Endothelial cell of umbilical vein (primary cell): ENCODE results near the gene PRCD.

ENCODE experiments used
- EZH2 ChIP-seq: IDR thresholded peaks from 2 replicates; pipeline ENCODE4 v1.6.1; 2012; ENCODE audit warnings: borderline replicate concordance, low read depth, mild to moderate bottlenecking, moderate library complexity, low read length, inconsistent platforms; ENCODE audit not compliant: severe bottlenecking
- FOS ChIP-seq: IDR thresholded peaks from 2 replicates; pipeline ENCODE4 v1.6.1; 2011; ENCODE audit warnings: mild to moderate bottlenecking, low read length, moderate library complexity, borderline replicate concordance; ENCODE audit not compliant: insufficient read depth
- GATA2 ChIP-seq: IDR thresholded peaks from 2 replicates; pipeline ENCODE4 v1.7.0; 2011; ENCODE audit warnings: low read depth, mild to moderate bottlenecking, moderate library complexity, mixed read lengths, low read length; ENCODE audit not compliant: insufficient read length, insufficient read depth
- JUN ChIP-seq: IDR thresholded peaks from 2 replicates; pipeline ENCODE4 v1.6.1; 2011; ENCODE audit warnings: borderline replicate concordance, low read depth; ENCODE audit not compliant: insufficient read length, insufficient read depth
- POLR2AphosphoS5 ChIP-seq: IDR thresholded peaks from 2 replicates; pipeline ENCODE4 v1.6.1; 2012; ENCODE audit warnings: low read depth, mild to moderate bottlenecking, control low read depth, low read length, moderate library complexity; ENCODE audit not compliant: insufficient read depth
- TF ChIP-seq, protein P1 (sequence below), 2 donors: IDR thresholded peaks; 1 replicate in 1 of 2; 2 replicates in 1 of 2; pipeline ENCODE4 v1.5.1; 2011; ENCODE audit warnings: low read length in 2 of 2, mild to moderate bottlenecking in 2 of 2, moderate library complexity in 2 of 2, control low read depth in 1 of 2, inconsistent platforms in 1 of 2, low read depth in 1 of 2; ENCODE audit not compliant: insufficient read depth in 1 of 2; ENCODE audit errors: extremely low read depth in 1 of 2
- TF ChIP-seq, protein P2 (sequence below): IDR thresholded peaks from 2 replicates; pipeline ENCODE4 v1.6.1; 2011; ENCODE audit not compliant: insufficient read depth, insufficient read length

DNA sequence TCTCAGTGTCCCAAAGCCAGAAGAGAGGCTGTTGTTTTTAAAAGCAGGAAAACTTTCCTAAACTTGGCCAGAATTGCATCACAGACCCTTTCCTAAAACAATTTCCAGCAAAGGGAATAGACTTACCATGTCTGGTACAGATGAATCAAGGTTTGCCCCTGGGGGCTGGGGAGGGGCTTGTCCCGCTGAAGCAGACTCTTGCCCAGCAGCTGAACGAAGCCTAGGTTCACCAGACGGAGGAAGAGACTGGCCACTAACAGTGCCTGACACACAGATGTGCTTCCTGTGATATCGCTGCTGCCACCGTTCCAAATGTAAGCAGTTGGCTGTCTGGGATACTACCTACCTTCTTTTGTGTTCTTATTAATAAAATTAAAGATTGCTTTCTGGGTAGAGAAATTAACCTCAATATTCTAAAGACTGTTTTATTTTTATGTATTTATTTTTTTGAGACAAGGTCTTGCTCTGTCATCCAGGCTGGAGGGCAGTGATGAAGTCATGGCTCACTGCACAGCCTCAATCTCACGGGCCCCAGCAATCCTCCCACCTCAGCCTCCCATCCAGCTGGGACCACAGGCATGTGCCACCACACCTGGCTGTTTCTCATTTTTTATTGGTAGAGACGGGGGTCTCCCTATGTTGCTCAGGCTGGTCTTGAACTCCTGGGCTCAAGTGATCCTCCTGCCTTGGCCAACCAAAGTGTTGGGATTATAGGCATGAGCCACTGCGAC is 13.5 kb downstream of the PRCD start:
- TF ChIP-seq GATA2 (no peak), EZH2 (no peak), POLR2AphosphoS5 (no peak), FOS (no peak), JUN (no peak)
- TF ChIP-seq, protein P1, sequence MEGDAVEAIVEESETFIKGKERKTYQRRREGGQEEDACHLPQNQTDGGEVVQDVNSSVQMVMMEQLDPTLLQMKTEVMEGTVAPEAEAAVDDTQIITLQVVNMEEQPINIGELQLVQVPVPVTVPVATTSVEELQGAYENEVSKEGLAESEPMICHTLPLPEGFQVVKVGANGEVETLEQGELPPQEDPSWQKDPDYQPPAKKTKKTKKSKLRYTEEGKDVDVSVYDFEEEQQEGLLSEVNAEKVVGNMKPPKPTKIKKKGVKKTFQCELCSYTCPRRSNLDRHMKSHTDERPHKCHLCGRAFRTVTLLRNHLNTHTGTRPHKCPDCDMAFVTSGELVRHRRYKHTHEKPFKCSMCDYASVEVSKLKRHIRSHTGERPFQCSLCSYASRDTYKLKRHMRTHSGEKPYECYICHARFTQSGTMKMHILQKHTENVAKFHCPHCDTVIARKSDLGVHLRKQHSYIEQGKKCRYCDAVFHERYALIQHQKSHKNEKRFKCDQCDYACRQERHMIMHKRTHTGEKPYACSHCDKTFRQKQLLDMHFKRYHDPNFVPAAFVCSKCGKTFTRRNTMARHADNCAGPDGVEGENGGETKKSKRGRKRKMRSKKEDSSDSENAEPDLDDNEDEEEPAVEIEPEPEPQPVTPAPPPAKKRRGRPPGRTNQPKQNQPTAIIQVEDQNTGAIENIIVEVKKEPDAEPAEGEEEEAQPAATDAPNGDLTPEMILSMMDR (IDR thresholded peaks at IDR 0.05; ENCODE audit: extremely low read depth in 1 of 2, insufficient read depth in 1 of 2, low read depth in 1 of 2, low read length in 2 of 2) = no peak
- TF ChIP-seq, protein P2, sequence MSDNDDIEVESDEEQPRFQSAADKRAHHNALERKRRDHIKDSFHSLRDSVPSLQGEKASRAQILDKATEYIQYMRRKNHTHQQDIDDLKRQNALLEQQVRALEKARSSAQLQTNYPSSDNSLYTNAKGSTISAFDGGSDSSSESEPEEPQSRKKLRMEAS = no peak
